Measurements from ENCODE around the gene SBF1. TPM values are rescaled to one million over a fixed set of nuclear protein-coding genes. Genes with fewer than 3 reads are reported as not detected.

Gene SBF1
- total and polyA plus RNA-seq, 2 donors (not counting 1 experiment from before 2014, with no cell fraction given), result 110 to 254 TPM

- H3K27ac Mint-ChIP-seq, result no peak overlapping the region
Observed at GRCh38 chr22:50432131-50432876, 42.5 kb downstream of the SBF1 start.

More at GRCh38 chr22:50432131-50432876, 42.5 kb downstream of the SBF1 start:
- no peak overlapping the region for H3K4me2 ChIP-seq (replicated peaks; ENCODE audit: low read depth, low read length, poor library complexity, severe bottlenecking)
- no peak overlapping the region for H3K27ac ChIP-seq (ENCODE audit: low read length in 2 of 2)
- no peak overlapping the region for H3K4me3 Mint-ChIP-seq
- POLR2A ChIA-PET, result no interaction called here
- peaks cover 4% of the 10 kb centered on the region for H4K20me1 ChIP-seq (ENCODE audit: control insufficient read depth, insufficient read depth, low read length, poor library complexity, severe bottlenecking)
- H2AFZ ChIP-seq (ENCODE audit: insufficient read depth, low read depth, low read length, poor library complexity, severe bottlenecking), result no peak overlapping the region
- H3K4me1 Mint-ChIP-seq, result no peaks in the 10 kb centered on the region
- CTCF ChIA-PET, result no interaction called here
- ATAC-seq (ENCODE audit: low read depth), result no peak
- H3K27me3 ChIP-seq (replicated peaks in 1 of 4; ENCODE audit: control extremely low read depth in 1 of 4, control insufficient read depth in 3 of 4, insufficient read depth in 4 of 4, low read length in 3 of 4), result no peaks in the 10 kb centered on the region
- no peak overlapping the region for H3K9ac ChIP-seq (ENCODE audit: low read length)
- H3K27me3 Mint-ChIP-seq, result no peaks in the 10 kb centered on the region
- no peak overlapping the region for H3K4me3 ChIP-seq (ENCODE audit: control extremely low read depth in 1 of 5, extremely low read depth in 1 of 5, insufficient read depth in 1 of 5, low read depth in 2 of 5, low read length in 4 of 5)
- DNase-seq, result peak; percentile 6
- 97% methylated on average over 35 of the region's 35 CpGs for WGBS (ENCODE audit: insufficient coverage)
- peaks cover 2 to 65% of the 10 kb centered on the region in 2 experiments for H3K36me3 ChIP-seq (replicated peaks in 1 of 2; ENCODE audit: control extremely low read depth in 1 of 2, control insufficient read depth in 1 of 2, extremely low read depth in 1 of 2, insufficient read depth in 2 of 2, low read length in 1 of 2)
- no peaks in the 10 kb centered on the region for H3K9me3 Mint-ChIP-seq (ENCODE audit: insufficient read depth)
- intact Hi-C loops (cut with micrococcal nuclease), result no loop called here
- TF ChIP-seq EZH2 (IDR thresholded peaks at IDR 0.05; ENCODE audit: borderline replicate concordance, insufficient read depth, low read depth, low read length, poor library complexity, severe bottlenecking), result no peak
- no peak for TF ChIP-seq CTCF (IDR thresholded peaks at IDR 0.05)
- H3K9me3 ChIP-seq (ENCODE audit: control extremely low read depth in 1 of 3, control insufficient read depth in 2 of 3, insufficient read depth in 1 of 3, low read length in 2 of 3), result no peaks in the 10 kb centered on the region
- H3K79me2 ChIP-seq (ENCODE audit: control insufficient read depth, insufficient read depth, low read length), result no peaks in the 10 kb centered on the region
- no peaks in the 10 kb centered on the region for H3K4me1 ChIP-seq (ENCODE audit: control insufficient read depth in 2 of 2, insufficient read depth in 2 of 2, low read length in 2 of 2)

Data from B cell (primary cell).